SK-N-SH (cell line): Measurements from ENCODE around the gene CYYR1.

Experiments used
- EZH2phosphoT487 ChIP-seq: fragments of 200-600 bp; sonication (generic); IDR thresholded peaks from 2 replicates; pipeline ENCODE4 v1.6.1; 2017; ENCODE audit warnings: low read depth, mixed run types, mild to moderate bottlenecking, antibody characterized with exemption, moderate library complexity, borderline replicate concordance
- JUND ChIP-seq: IDR thresholded peaks from 2 replicates; pipeline ENCODE4 v1.4.0; 2012
- NFIC ChIP-seq: IDR thresholded peaks from 2 replicates; pipeline ENCODE4 v1.4.0; 2012; ENCODE audit warnings: borderline replicate concordance
- RCOR1 ChIP-seq: fragments of 150-350 bp; IDR thresholded peaks from 2 replicates; pipeline ENCODE4 v1.6.1; 2017; ENCODE audit warnings: antibody characterized with exemption, low read length
- SMC3 ChIP-seq: IDR thresholded peaks from 2 replicates; pipeline ENCODE4 v1.6.1; 2012; ENCODE audit warnings: low read depth, low read length, improper control_type of control experiment
- TCF12 ChIP-seq: IDR thresholded peaks from 2 replicates; pipeline ENCODE4 v1.4.0; 2012
- TF ChIP-seq, protein P1 (sequence below): fragments of 200-600 bp; sonication (generic); IDR thresholded peaks from 2 replicates; pipeline ENCODE4 v1.6.1; 2017; ENCODE audit warnings: antibody characterized with exemption, mild to moderate bottlenecking, moderate library complexity
- TF ChIP-seq, protein P2 (sequence below): IDR thresholded peaks from 2 replicates; pipeline ENCODE4 v1.6.1; 2012; ENCODE audit warnings: mild to moderate bottlenecking, low read depth, low read length, moderate library complexity

DNA sequence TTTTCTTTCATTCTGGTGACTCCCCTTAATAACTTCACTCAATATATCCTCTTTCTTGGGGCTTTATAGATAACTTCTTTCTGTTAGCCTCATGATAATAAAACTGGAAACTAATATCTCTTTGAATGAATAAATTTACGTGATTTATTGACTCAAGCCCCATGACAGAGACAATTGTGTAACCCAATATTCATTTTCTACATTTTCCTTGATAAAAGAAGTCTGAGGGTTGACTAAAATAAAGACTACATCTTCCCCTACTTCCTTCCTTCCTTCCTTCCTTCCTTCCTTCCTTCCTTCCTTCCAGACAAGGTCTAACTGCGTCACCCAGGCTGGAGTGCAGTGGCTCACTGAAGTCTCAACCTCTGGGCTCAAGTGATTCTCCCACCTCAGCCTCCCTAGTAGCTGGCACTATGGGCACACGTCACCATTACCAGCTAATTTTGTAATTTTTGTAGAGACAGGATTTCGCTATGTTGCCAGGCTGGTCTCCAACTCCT, 85.1 kb downstream of the CYYR1 start:
- TF ChIP-seq, protein P1, sequence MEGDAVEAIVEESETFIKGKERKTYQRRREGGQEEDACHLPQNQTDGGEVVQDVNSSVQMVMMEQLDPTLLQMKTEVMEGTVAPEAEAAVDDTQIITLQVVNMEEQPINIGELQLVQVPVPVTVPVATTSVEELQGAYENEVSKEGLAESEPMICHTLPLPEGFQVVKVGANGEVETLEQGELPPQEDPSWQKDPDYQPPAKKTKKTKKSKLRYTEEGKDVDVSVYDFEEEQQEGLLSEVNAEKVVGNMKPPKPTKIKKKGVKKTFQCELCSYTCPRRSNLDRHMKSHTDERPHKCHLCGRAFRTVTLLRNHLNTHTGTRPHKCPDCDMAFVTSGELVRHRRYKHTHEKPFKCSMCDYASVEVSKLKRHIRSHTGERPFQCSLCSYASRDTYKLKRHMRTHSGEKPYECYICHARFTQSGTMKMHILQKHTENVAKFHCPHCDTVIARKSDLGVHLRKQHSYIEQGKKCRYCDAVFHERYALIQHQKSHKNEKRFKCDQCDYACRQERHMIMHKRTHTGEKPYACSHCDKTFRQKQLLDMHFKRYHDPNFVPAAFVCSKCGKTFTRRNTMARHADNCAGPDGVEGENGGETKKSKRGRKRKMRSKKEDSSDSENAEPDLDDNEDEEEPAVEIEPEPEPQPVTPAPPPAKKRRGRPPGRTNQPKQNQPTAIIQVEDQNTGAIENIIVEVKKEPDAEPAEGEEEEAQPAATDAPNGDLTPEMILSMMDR, result no peak
- no peak for TF ChIP-seq RCOR1
- TF ChIP-seq EZH2phosphoT487, result no peak
- no peak for TF ChIP-seq JUND
- TF ChIP-seq TCF12, result no peak
- no peak for TF ChIP-seq NFIC
- TF ChIP-seq, protein P2, sequence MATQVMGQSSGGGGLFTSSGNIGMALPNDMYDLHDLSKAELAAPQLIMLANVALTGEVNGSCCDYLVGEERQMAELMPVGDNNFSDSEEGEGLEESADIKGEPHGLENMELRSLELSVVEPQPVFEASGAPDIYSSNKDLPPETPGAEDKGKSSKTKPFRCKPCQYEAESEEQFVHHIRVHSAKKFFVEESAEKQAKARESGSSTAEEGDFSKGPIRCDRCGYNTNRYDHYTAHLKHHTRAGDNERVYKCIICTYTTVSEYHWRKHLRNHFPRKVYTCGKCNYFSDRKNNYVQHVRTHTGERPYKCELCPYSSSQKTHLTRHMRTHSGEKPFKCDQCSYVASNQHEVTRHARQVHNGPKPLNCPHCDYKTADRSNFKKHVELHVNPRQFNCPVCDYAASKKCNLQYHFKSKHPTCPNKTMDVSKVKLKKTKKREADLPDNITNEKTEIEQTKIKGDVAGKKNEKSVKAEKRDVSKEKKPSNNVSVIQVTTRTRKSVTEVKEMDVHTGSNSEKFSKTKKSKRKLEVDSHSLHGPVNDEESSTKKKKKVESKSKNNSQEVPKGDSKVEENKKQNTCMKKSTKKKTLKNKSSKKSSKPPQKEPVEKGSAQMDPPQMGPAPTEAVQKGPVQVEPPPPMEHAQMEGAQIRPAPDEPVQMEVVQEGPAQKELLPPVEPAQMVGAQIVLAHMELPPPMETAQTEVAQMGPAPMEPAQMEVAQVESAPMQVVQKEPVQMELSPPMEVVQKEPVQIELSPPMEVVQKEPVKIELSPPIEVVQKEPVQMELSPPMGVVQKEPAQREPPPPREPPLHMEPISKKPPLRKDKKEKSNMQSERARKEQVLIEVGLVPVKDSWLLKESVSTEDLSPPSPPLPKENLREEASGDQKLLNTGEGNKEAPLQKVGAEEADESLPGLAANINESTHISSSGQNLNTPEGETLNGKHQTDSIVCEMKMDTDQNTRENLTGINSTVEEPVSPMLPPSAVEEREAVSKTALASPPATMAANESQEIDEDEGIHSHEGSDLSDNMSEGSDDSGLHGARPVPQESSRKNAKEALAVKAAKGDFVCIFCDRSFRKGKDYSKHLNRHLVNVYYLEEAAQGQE, result no peak
- no peak for TF ChIP-seq SMC3
